Skeletal muscle tissue (tissue), 4 donors: Measurements from ENCODE around the gene TENM4. TPM values are rescaled to one million over a fixed set of nuclear protein-coding genes. Genes with fewer than 3 reads are reported as not detected.

Experiments used
- H3K27ac ChIP-seq: one replicate; pipeline ENCODE4 v1.7.0; 2013; ENCODE audit warnings: mild to moderate bottlenecking, low read depth, low read length, inconsistent platforms
- H3K27me3 ChIP-seq, 3 donors: one replicate each; pipeline ENCODE4 v1.7.0; 2013; ENCODE audit warnings: low read length in 3 of 3; ENCODE audit not compliant: control insufficient read depth in 3 of 3, insufficient read depth in 3 of 3
- H3K36me3 ChIP-seq, 3 donors: one replicate each; pipeline ENCODE4 v1.7.0; 2013; ENCODE audit warnings: low read length in 3 of 3; ENCODE audit not compliant: control insufficient read depth in 3 of 3, insufficient read depth in 3 of 3
- H3K4me1 ChIP-seq, 3 donors: one replicate each; pipeline ENCODE4 v1.7.0; 2013; ENCODE audit warnings: low read length in 3 of 3, mild to moderate bottlenecking in 3 of 3; ENCODE audit not compliant: control insufficient read depth in 3 of 3, insufficient read depth in 3 of 3
- H3K4me3 ChIP-seq, 3 donors: one replicate each; pipeline ENCODE4 v1.7.0; 2013; ENCODE audit warnings: low read length in 3 of 3
- H3K9ac ChIP-seq, 3 donors: one replicate each; pipeline ENCODE4 v1.7.0; 2013; ENCODE audit warnings: low read length in 3 of 3, mild to moderate bottlenecking in 3 of 3, moderate library complexity in 2 of 3, low read depth in 1 of 3
- H3K9me3 ChIP-seq, 3 donors: one replicate each; pipeline ENCODE4 v1.7.0; 2013; ENCODE audit warnings: low read length in 3 of 3; ENCODE audit not compliant: control insufficient read depth in 3 of 3
- total RNA-seq: library from RNA; depleted of rRNA; stranded (reverse); fragments of >200 nt; gene quantifications from one replicate; pipeline ENCODE4 v1.2.3, GENCODE V29; 2014
- donor health status: Osteomylitis.

The TENM4 gene
- total RNA-seq, 1 donor from 2014 or later = 18.3 TPM

DNA sequence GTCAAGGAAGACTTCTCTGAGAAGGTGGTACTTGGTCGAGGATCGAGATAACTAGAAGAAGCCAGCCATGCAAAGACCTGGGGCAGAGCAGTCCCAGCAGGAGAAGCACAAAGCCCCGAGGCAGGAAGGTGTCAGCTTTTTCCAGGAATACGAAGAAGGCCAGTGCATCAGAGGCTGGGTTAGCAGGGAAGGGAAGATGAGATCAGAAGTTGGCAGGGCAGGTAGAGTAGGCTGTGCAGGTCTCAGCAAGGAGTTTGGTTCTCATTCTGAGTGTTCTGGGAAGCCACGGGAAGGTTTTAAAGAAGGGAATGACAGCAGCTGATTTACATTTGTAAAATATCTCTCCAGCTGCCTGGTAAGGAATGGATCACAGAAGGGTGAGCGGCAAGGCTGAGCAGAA, 111.3 kb downstream of the TENM4 start:
- Histone ChIP-seq H3K9me3 (no peaks in the 10 kb centered on the region), H3K27ac (no peak overlapping the region), H3K4me1 (peaks cover 0 to 4% (median 0%) of the 10 kb centered on the region in 3 donors), H3K27me3 (peaks cover 0 to 3% (median 2%) of the 10 kb centered on the region in 3 donors), H3K36me3 (no peaks in the 10 kb centered on the region), H3K4me3 (no peak overlapping the region), H3K9ac (no peak overlapping the region)

DNA sequence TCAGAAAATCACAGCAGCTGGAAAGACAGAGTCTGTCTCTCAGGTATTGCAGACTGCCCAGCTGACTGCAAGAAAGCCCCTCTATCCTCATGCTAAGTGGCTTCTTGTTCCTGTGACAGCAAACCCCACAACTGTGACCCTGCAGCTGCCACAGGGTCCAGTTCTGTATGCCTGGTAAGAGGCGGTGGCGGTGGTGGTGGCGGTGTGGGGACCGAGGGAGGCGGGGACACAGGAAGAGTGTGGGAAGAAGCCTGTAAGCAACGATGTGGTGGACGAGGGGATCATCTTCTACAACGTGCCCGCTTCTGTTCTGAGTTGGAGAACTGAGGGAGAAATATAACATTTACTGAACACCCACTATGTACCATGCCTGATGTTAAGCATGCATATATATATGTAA, 112.4 kb downstream of the TENM4 start:
- Histone ChIP-seq H3K4me3 (no peak overlapping the region), H3K9me3 (no peaks in the 10 kb centered on the region), H3K27me3 (peaks cover 0 to 2% (median 0%) of the 10 kb centered on the region in 3 donors), H3K36me3 (no peaks in the 10 kb centered on the region), H3K4me1 (peaks cover 0 to 4% (median 0%) of the 10 kb centered on the region in 3 donors), H3K27ac (no peak overlapping the region), H3K9ac (no peak overlapping the region)

DNA sequence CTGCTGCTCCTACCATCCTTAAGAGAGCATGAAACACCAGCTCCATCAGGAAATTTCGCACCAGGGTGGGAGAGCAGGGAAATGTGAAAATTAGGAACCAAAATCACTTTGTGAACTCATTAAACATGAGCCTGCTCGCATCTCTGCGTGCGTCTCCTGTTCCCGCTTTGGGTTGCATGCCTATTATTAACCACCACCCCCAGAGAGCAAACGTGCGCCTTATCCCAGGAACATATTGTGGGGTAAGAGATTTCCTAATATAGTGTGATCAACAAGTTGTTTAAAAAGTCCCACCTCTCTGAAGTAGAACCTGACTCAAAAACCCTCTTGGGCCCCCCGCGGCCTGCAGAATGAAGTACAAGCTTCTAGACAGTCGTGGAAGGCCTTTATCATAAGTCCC, 115.0 kb downstream of the TENM4 start:
- no peaks in the 10 kb centered on the region for H3K9me3 ChIP-seq
- H3K27ac ChIP-seq = no peak overlapping the region
- H3K9ac ChIP-seq = no peak overlapping the region
- H3K27me3 ChIP-seq = peaks cover 0 to 2% (median under 1%) of the 10 kb centered on the region in 3 donors
- H3K36me3 ChIP-seq = no peaks in the 10 kb centered on the region
- H3K4me3 ChIP-seq = no peak overlapping the region
- peaks cover 0 to 4% (median 0%) of the 10 kb centered on the region in 3 donors for H3K4me1 ChIP-seq

DNA sequence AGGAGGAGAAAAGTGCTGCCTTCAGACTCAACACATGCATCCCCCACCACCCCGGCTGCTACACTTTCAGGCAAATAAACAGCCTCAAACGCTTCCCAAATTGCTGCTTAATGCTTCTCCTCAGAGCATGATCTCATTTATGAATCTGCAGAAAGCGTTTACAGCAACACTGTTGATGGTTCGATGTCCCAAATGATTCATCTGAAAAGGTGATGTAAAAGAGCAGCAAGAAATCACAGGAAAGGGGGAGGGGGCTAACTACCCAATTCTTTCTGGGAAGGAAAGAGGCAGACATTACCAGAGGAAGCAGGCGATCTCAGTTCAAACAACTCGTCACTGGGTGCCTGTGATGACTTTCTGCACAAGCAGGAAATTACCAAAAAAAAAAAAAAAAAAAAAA, 119.6 kb downstream of the TENM4 start:
- H3K27ac ChIP-seq = no peak overlapping the region
- no peaks in the 10 kb centered on the region for H3K36me3 ChIP-seq
- no peak overlapping the region for H3K4me3 ChIP-seq
- no peaks in the 10 kb centered on the region for H3K9me3 ChIP-seq
- peaks cover 0 to 4% (median 3%) of the 10 kb centered on the region in 3 donors for H3K27me3 ChIP-seq
- no peaks in the 10 kb centered on the region for H3K4me1 ChIP-seq
- H3K9ac ChIP-seq = no peak overlapping the region

DNA sequence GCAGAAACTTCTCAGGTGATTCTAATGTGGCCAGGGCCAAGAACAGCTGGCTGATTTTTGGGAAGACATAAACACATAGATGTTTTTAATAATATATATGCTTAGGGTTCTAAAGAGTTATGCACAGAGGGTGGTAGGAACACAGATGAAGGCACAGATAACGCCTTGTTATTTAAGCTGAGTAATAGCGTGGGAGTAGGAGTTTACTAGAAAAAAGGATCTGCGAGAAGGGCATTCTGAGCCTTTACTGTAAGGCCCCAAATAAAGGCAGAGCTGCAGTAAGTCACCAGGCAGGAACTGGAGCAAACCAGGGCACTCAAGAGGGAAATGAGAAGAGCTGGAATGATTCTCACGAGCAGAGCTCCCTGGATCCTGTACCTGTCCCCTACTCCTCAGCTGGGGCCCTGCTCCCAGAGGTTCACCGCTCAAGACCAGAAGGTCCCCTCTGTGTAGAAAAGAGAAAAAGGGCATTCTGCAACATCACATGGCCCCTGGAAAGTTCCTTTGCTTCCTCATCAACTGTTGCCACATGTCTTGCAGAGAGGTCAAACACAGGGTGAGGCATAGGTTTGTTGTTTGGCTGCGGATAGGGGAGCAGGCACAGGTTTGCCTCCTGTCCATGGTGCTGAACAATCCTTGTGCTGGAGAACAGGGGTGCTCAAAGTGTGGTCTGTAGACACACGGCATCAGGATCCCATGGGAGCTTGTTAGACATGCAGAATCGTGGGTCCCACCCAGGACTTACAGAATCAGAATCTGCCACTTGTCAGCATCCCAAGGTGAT, 125.7 kb downstream of the TENM4 start:
- Histone ChIP-seq H3K4me3 (no peak overlapping the region), H3K36me3 (no peaks in the 10 kb centered on the region), H3K4me1 (peaks cover 0 to 4% (median 0%) of the 10 kb centered on the region in 3 donors), H3K27me3 (peaks cover 0 to 3% (median 2%) of the 10 kb centered on the region in 3 donors), H3K9ac (no peak overlapping the region), H3K9me3 (no peaks in the 10 kb centered on the region), H3K27ac (no peak overlapping the region)

DNA sequence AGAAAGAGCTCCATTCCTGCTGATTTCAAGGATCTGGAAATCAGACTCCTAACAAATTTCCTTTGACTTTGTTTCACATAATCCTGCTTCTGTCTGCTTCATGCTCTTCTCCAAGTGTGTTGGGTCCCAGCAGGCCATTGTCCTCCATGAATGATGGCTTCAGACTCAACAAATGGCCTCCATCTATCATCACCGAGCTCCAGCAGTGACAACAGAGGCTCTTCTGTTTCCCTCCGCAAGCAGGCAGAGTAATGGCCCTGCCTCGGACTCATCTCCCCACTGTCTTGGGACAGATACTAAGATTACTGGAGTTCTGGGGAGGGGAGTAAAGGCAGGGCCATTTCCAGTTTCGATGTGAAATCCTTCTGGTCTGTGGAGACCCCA, 127.3 kb downstream of the TENM4 start:
- H3K9ac ChIP-seq = no peak overlapping the region
- H3K27ac ChIP-seq = no peak overlapping the region
- H3K27me3 ChIP-seq = peaks cover 0 to 2% (median 0%) of the 10 kb centered on the region in 3 donors
- peaks cover 0 to 4% (median 0%) of the 10 kb centered on the region in 3 donors for H3K4me1 ChIP-seq
- H3K36me3 ChIP-seq = no peaks in the 10 kb centered on the region
- H3K9me3 ChIP-seq = no peaks in the 10 kb centered on the region
- H3K4me3 ChIP-seq = no peak overlapping the region

DNA sequence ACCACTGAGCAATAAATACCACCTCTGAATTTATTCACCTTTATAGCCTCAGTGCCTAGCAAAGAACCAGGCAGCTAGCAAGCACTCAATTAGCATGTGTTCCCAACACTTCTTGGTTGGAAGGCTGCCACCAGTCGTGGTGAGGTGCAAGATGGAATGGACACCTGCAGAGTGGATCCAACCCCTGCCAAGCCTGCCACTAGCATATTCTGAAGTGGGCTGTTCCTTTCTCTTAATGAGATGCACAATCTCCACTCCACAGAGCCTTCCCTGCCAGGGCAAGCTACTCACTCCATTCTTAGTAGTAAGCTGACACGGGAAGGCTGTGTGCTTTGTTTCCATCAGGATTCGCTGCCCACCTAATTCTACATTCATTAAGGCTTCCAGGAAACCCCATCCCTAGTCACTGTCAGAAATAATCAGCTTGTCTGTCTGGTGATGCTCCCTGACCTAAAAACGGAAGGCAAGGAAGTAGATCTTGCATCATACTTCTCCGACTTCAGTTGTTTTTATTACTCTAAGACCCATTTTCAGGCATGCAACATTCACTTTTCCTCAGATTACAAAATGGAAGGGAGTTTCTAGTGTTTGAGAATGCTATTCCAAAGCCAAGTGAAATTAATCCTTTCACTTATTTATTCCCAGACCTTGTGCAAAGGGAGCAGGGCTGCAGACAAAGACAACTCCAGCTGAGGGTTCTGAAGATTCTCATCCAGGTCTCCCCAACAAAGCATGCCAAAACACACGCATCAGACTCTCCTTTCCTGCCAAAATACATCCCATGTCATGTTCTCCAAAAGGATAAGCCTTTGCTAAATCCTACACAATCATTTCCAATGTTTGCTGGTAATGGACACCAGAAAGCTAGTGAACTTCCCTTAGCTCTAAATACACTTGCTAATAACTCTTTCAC, 128.0 kb downstream of the TENM4 start:
- Histone ChIP-seq H3K4me3 (no peak overlapping the region), H3K27ac (no peak overlapping the region), H3K4me1 (peaks cover 0 to 4% (median 0%) of the 10 kb centered on the region in 3 donors)

DNA sequence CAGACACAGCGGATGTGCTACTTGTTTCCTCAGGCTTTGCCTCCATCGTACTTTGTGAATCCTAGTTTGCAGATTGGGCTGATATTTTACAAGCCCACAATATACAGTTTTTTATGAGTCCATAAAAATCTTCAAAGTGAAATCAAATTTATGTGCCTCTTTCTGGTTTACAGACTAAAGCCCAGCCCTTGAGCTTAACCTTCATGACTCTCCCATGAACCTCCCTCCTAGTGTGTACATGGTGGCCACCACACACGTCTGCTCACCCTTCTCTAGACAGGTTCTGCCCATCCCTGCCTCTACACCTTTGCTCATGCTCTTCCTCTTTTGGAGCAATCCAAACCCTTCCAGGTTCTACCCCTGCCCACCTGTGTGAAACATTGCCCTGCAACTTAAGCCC, 129.4 kb downstream of the TENM4 start:
- Histone ChIP-seq H3K4me1 (peaks cover 0 to 4% (median 0%) of the 10 kb centered on the region in 3 donors), H3K27me3 (peaks cover 0 to 2% (median 0%) of the 10 kb centered on the region in 3 donors), H3K27ac (no peak overlapping the region), H3K9me3 (no peaks in the 10 kb centered on the region), H3K4me3 (no peak overlapping the region), H3K36me3 (no peaks in the 10 kb centered on the region), H3K9ac (no peak overlapping the region)

More for the DNA sequence above, 128.0 kb downstream of the TENM4 start:
- Histone ChIP-seq H3K9ac (no peak overlapping the region), H3K36me3 (no peaks in the 10 kb centered on the region), H3K27me3 (peaks cover 0 to 2% (median 0%) of the 10 kb centered on the region in 3 donors), H3K9me3 (no peaks in the 10 kb centered on the region)

DNA sequence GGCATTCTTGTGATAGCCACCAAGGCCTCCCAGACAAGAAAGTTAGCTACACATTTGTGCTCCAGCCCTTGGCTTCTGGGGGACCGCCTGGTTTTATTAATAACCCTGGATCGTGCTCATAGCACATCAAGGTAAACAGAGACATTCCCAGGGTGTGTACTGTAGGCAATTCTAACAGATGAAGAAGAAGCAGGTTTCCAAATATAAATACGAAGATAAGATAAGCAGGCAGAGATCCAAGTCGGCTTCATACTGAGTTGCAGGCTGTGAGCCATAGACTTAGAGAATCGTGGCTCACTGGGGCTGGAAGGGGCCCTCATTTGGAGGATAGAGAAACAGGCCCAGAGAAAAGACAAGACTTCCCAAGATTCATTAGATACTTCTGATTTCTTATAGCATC, 131.4 kb downstream of the TENM4 start:
- Histone ChIP-seq H3K9me3 (no peaks in the 10 kb centered on the region), H3K27ac (no peak overlapping the region), H3K4me3 (no peak overlapping the region), H3K27me3 (peaks cover 0 to 2% (median 0%) of the 10 kb centered on the region in 3 donors), H3K36me3 (no peaks in the 10 kb centered on the region), H3K4me1 (peaks cover 0 to 10% (median 6%) of the 10 kb centered on the region in 3 donors), H3K9ac (no peak overlapping the region)

DNA sequence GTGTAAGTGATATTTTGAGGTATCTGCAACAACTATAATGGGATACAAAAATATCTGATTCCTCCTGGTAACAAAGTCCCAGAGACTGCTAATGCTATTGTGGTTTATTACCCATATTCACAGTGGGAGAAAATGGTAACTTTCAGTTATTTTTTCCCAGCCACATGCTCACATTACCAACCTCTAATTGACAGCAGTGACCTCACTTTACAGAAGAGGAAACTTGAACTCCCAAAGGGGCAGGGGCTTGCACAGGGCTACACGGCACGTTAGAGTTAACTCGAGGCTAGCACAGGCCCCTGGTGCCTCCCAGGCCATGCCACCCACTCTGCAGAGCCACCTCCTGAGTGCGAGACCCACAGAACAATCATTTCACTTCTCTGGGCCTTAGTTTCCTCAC, 132.4 kb downstream of the TENM4 start:
- Histone ChIP-seq H3K27me3 (peaks cover 0 to 2% (median 0%) of the 10 kb centered on the region in 3 donors), H3K9ac (no peak overlapping the region), H3K4me3 (no peak overlapping the region), H3K27ac (no peak overlapping the region), H3K4me1 (peaks cover 0 to 11% (median 6%) of the 10 kb centered on the region in 3 donors), H3K36me3 (no peaks in the 10 kb centered on the region), H3K9me3 (no peaks in the 10 kb centered on the region)
